SU-DHL-6 (cell line): ENCODE results near the gene C2orf72.

ENCODE experiments used
- EZH2phosphoT487 ChIP-seq: fragments of 200-600 bp; sonication (generic), shearing (Covaris generic); conservative IDR thresholded peaks from 2 replicates; pipeline ENCODE4 v1.6.1; 2018; ENCODE audit warnings: mild to moderate bottlenecking, antibody characterized with exemption, low read length, moderate library complexity, mixed read lengths
- TF ChIP-seq, protein P1 (sequence below): fragments of 200-600 bp; sonication (generic); IDR thresholded peaks from one replicate; pipeline ENCODE4 v1.5.1; 2017; ENCODE audit warnings: antibody characterized with exemption, mild to moderate bottlenecking, low read length, moderate library complexity; ENCODE audit not compliant: insufficient read depth, poor library complexity, severe bottlenecking

DNA sequence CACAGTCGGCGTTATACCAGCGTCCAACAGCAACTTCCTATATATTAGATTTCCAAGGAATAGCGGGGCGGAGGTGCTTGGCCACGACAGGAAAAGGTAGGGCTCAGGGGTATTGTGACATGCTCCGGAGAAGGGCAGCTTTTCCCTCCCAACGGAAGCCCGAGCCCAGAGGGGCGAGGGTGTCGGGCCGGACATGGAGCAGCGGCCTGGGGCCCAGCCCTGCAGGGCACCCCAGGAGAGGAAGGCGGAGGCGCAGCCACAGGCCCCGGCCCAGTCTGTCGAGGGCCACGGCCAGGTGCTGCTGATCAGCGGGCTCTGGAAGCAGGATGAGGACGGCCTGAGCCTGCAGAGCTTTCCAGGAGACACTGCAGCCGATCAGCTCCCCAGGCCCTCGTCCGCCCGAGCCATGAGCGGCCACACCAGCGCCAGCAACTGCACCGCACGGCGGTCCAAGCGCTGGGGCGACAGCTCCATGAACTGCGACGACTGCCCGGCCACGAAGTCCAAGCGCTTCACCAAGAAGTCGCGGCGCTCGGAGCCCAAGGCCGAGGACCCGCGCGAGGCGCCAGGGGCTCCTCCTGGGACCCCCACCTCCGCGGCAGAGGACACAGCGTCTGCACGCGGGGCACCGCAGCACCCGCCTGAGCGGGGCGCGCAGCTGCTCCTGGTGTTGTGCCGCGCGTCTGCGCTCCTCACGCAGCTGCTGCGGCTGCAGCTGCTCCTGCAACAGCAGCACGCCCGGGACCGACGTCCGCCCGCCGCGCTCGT, 47.0 kb upstream of the C2orf72 start:
- TF ChIP-seq, protein P1, sequence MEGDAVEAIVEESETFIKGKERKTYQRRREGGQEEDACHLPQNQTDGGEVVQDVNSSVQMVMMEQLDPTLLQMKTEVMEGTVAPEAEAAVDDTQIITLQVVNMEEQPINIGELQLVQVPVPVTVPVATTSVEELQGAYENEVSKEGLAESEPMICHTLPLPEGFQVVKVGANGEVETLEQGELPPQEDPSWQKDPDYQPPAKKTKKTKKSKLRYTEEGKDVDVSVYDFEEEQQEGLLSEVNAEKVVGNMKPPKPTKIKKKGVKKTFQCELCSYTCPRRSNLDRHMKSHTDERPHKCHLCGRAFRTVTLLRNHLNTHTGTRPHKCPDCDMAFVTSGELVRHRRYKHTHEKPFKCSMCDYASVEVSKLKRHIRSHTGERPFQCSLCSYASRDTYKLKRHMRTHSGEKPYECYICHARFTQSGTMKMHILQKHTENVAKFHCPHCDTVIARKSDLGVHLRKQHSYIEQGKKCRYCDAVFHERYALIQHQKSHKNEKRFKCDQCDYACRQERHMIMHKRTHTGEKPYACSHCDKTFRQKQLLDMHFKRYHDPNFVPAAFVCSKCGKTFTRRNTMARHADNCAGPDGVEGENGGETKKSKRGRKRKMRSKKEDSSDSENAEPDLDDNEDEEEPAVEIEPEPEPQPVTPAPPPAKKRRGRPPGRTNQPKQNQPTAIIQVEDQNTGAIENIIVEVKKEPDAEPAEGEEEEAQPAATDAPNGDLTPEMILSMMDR, result no peak
- TF ChIP-seq EZH2phosphoT487, result no peak
